Pancreas (tissue), 10 donors: Measurements from ENCODE around the gene BCKDHB. TPM values are rescaled to one million over a fixed set of nuclear protein-coding genes. Genes with fewer than 3 reads are reported as not detected.

Experiments
- ATAC-seq, 4 donors: fragments of 200-7000 bp; cut with Tn5 transposase; one replicate each; pipeline versions ENCODE4 v1.8.0 to v1.9.1; 2020; ENCODE audit warnings: mild to moderate bottlenecking in 4 of 4, moderate library complexity in 4 of 4
- DNase-seq, 6 donors: peaks; one replicate each; pipeline ENCODE4 v3.0.0-alpha.2; 2020
- FAIRE-seq: peaks from 2 replicates; lab custom pipeline; 2012; peaks lifted over from hg19 to GRCh38; lab: Jason Lieb, UNC
- H3K27ac ChIP-seq, 4 donors: fragments of 200-600 bp; sonication (generic); 1 replicate in 3 of 4; 2 replicates in 1 of 4; pipeline versions ENCODE4 v1.5.0 to v1.8.0; 2020
- H3K27me3 ChIP-seq, 4 donors: fragments of 200-600 bp; one replicate each; pipeline ENCODE4 v1.8.0; 2021
- H3K36me3 ChIP-seq, 3 donors: fragments of 200-600 bp; sonication (generic) in 1 of 3; one replicate each; pipeline versions ENCODE4 v1.5.0 to v1.8.0; 2020 to 2021
- H3K4me1 ChIP-seq, 3 donors: fragments of 200-600 bp; one replicate each; pipeline ENCODE4 v1.8.0; 2021
- H3K4me3 ChIP-seq, 4 donors: fragments of 200-600 bp; sonication (generic) in 2 of 4; one replicate each; pipeline versions ENCODE4 v1.5.0 to v1.8.0; 2020 to 2021
- H3K9me3 ChIP-seq, 4 donors: fragments of 200-600 bp; one replicate each; pipeline ENCODE4 v1.8.0; 2021
- WGBS, 2 donors: extraction: QIAGEN DNeasy Blood & Tissue Kit; methylation state at CpG; one replicate each; pipeline ENCODE4 v1.1.7; 2013; 5-methylcytosine and 5-hydroxymethylcytosine counted together
- intact Hi-C, 3 donors: fragments of 100-400 bp; cut with DNase I; formaldehyde crosslinking; loops; one replicate each; pipeline versions ENCODE4 v1.11.1 to v1.14.2; 2022
- polyA plus RNA-seq, 2 donors: library from polyadenylated mRNA; stranded (reverse); fragments of 200-250 nt; gene quantifications; one replicate each; pipeline ENCODE4 v1.2.3, GENCODE V29; 2013
- total RNA-seq, 6 donors: library from RNA; stranded (reverse); fragmentation: NEBNext Ultra II Directional in 4 of 6; extraction: Animal tissue kit (Norgen Biotek cat#: 25700) in 4 of 6; gene quantifications; one replicate each; pipeline versions ENCODE4 v1.2.1 to v1.2.4, GENCODE V29; 2021 to 2023
- TF ChIP-seq, protein P1 (sequence below), 4 donors: fragments of 200-600 bp; sonication (generic) in 3 of 4; IDR thresholded peaks; one replicate each; pipeline versions ENCODE4 v1.5.0 to v1.8.0; 2021; ENCODE audit warnings: antibody characterized with exemption in 4 of 4
- donor health status: healthy with polysubstance abuse.
- donor health status: DM: no; HTN: no; CAD: no; lungs with moderate emphysema.
- donor health status: DM: no; HTN: no; CAD: no.
- donor health status: control.
- donor health status: control.
- donor health status: Bipolar disorder and iron deficiency.
- donor health status: DM: yes; HTN: yes; CAD: no.
- donor health status: DM: no; HTN: no; CAD: no.
- donor health status: DM: no; HTN: no; CAD: no.
- donor health status: DM: yes; HTN: yes; CAD: no.

BCKDHB gene
- total and polyA plus RNA-seq, 8 donors, result 4.8 to 16.8 (median 10.5) TPM

- Histone ChIP-seq H3K27ac (no peak overlapping the region), H3K4me3 (no peak overlapping the region), H3K27me3 (no peaks in the 10 kb centered on the region), H3K36me3 (no peaks in the 10 kb centered on the region), H3K9me3 (no peaks in the 10 kb centered on the region), H3K4me1 (no peaks in the 10 kb centered on the region)
- DNase-seq, result no peak
- ATAC-seq, result no peak
- no peak for FAIRE-seq
- WGBS, 2 donors, result 82 to 83% methylated on average over 6 of the region's 6 CpGs
- intact Hi-C loops, result no loop called here
- TF ChIP-seq, protein P1, sequence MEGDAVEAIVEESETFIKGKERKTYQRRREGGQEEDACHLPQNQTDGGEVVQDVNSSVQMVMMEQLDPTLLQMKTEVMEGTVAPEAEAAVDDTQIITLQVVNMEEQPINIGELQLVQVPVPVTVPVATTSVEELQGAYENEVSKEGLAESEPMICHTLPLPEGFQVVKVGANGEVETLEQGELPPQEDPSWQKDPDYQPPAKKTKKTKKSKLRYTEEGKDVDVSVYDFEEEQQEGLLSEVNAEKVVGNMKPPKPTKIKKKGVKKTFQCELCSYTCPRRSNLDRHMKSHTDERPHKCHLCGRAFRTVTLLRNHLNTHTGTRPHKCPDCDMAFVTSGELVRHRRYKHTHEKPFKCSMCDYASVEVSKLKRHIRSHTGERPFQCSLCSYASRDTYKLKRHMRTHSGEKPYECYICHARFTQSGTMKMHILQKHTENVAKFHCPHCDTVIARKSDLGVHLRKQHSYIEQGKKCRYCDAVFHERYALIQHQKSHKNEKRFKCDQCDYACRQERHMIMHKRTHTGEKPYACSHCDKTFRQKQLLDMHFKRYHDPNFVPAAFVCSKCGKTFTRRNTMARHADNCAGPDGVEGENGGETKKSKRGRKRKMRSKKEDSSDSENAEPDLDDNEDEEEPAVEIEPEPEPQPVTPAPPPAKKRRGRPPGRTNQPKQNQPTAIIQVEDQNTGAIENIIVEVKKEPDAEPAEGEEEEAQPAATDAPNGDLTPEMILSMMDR (IDR thresholded peaks at IDR 0.05), result no peak
These were observed 228.7 kb downstream of the BCKDHB start for GRCh38 chr6:80335121-80335531.

GRCh38 chr6:80336911-80337310, 230.4 kb downstream of the BCKDHB start:
- Histone ChIP-seq H3K27me3 (no peaks in the 10 kb centered on the region), H3K4me1 (no peaks in the 10 kb centered on the region), H3K27ac (no peak overlapping the region), H3K36me3 (no peaks in the 10 kb centered on the region), H3K4me3 (no peak overlapping the region), H3K9me3 (no peaks in the 10 kb centered on the region)
- TF ChIP-seq, protein P1 (IDR thresholded peaks at IDR 0.05), result no peak
- ATAC-seq (no peak), FAIRE-seq (no peak), DNase-seq (no peak)
- WGBS, 2 donors, result 68 to 78% methylated on average over 2 of the region's 2 CpGs
- intact Hi-C loops, result no loop called here

GRCh38 chr6:80338201-80338836, 231.8 kb downstream of the BCKDHB start:
- FAIRE-seq (no peak), ATAC-seq (peak in 3 of 4 donors; percentile 69 to 79 (median 70)), DNase-seq (peak; percentile 29 to 81 (median 42))
- WGBS, 2 donors, result 51 to 60% methylated on average over 12 of the region's 12 CpGs
- H3K27ac ChIP-seq, result no peak overlapping the region
- no peak overlapping the region for H3K4me3 ChIP-seq
- H3K36me3 ChIP-seq, result no peaks in the 10 kb centered on the region
- TF ChIP-seq, protein P1 (IDR thresholded peaks at IDR 0.05), result peak; percentile 15 to 51 (median 48)
- no peaks in the 10 kb centered on the region for H3K27me3 ChIP-seq
- no peaks in the 10 kb centered on the region for H3K4me1 ChIP-seq
- no peaks in the 10 kb centered on the region for H3K9me3 ChIP-seq
- intact Hi-C loops, result no loop called here

GRCh38 chr6:80339421-80339820, 232.9 kb downstream of the BCKDHB start:
- DNase-seq, result no peak
- H3K36me3 ChIP-seq, result no peaks in the 10 kb centered on the region
- H3K4me3 ChIP-seq, result no peak overlapping the region
- no peak for ATAC-seq
- FAIRE-seq, result no peak
- TF ChIP-seq, protein P1 (IDR thresholded peaks at IDR 0.05), result no peak
- no peaks in the 10 kb centered on the region for H3K4me1 ChIP-seq
- H3K27me3 ChIP-seq, result no peaks in the 10 kb centered on the region
- no peaks in the 10 kb centered on the region for H3K9me3 ChIP-seq
- intact Hi-C loops, result no loop called here
- H3K27ac ChIP-seq, result no peak overlapping the region

DNA sequence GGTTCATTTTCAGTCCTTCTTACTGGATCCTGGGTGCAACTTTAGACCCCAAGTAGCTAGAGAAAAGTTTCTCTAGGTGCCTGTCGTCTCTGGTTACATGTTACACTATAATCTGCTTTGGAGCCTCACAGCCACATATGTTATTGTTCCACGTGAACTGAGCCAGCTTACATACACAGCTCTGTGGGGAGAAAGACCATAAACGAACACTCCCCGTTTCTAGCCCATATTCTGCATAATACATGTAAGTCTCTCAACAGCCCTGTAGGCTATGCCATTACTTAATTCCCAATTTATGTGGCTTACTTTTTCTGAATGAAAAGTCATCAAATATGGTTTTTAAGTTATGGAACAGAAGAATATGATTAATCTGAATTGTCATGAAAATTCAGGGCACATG, 233.8 kb downstream of the BCKDHB start:
- DNase-seq (no peak), FAIRE-seq (no peak), ATAC-seq (no peak)
- H3K4me1 ChIP-seq, result no peaks in the 10 kb centered on the region
- H3K27me3 ChIP-seq, result no peaks in the 10 kb centered on the region
- no peaks in the 10 kb centered on the region for H3K9me3 ChIP-seq
- TF ChIP-seq, protein P1 (IDR thresholded peaks at IDR 0.05), result no peak
- intact Hi-C loops, result no loop called here
- H3K4me3 ChIP-seq, result no peak overlapping the region
- no peaks in the 10 kb centered on the region for H3K36me3 ChIP-seq
- WGBS, 2 donors, result 80 to 86% methylated on average over 4 of the region's 4 CpGs
- no peak overlapping the region for H3K27ac ChIP-seq
